Duodenal mucosa (tissue), 2 donors: ENCODE measurements around the gene TMEM54.
A peak's percentile ranks its signal among the peaks of the same experiment; 100 is the strongest.

Source experiments
- H3K27ac ChIP-seq: one replicate; pipeline ENCODE4 v1.7.0; 2013; ENCODE audit warnings: low read depth, low read length
- H3K27me3 ChIP-seq, 2 donors: one replicate each; pipeline ENCODE4 v1.7.0; 2013; ENCODE audit warnings: low read length in 2 of 2, control low read depth in 1 of 2; ENCODE audit not compliant: insufficient read depth in 2 of 2, control insufficient read depth in 1 of 2
- H3K36me3 ChIP-seq, 2 donors: one replicate each; pipeline ENCODE4 v1.7.0; 2013; ENCODE audit warnings: low read length in 2 of 2, control low read depth in 1 of 2; ENCODE audit not compliant: insufficient read depth in 2 of 2, control insufficient read depth in 1 of 2
- H3K4me1 ChIP-seq, 2 donors: one replicate each; pipeline ENCODE4 v1.7.0; 2013; ENCODE audit warnings: low read length in 2 of 2, control low read depth in 1 of 2; ENCODE audit not compliant: insufficient read depth in 2 of 2, control insufficient read depth in 1 of 2
- H3K4me3 ChIP-seq, 2 donors: one replicate each; pipeline ENCODE4 v1.7.0; 2013; ENCODE audit warnings: low read length in 2 of 2, low read depth in 1 of 2
- H3K9ac ChIP-seq, 2 donors: one replicate each; pipeline ENCODE4 v1.7.0; 2013; ENCODE audit warnings: low read length in 2 of 2, low read depth in 1 of 2
- H3K9me3 ChIP-seq, 2 donors: one replicate each; pipeline ENCODE4 v1.7.0; 2013; ENCODE audit warnings: low read length in 2 of 2, control low read depth in 1 of 2; ENCODE audit not compliant: control insufficient read depth in 1 of 2

The TMEM54 gene

DNA sequence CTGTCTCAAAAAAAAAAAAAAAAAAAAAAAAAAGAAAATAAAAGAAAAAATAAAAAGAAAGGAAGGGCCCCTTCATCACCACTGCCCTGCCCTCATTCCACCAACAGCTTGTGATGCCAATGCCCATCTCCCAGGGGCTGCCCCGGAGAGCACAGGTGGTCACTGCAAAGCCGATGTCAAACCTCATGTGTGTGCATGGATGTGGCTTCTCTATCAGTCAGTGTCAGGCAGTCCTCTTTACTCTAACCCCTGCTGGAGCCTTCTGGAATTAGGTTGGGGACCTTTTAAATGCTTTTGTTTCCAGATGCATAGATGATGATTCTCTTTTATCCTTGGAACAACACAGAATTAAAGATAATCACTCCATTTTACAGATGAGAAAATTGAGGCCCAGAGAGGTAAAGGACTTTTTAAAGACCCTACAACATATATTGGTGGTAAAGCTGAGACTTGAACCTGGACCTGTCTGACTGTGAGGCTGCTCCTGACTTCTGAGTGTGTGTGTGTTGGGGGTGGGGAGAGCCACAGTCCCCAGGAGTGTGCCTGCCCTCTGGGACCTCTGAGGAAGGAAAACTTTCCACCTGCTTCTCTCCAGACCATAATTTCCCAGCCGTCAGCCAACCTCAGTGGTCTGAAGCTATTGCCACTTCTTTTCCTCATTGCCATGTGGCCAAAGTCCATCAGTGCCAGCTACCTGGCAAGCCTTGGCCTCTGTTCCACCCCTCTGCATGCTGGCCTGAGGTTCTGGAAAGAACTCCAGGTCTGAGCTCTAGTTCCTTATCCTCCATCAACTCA lies 3.0 kb upstream of the TMEM54 start:
- Histone ChIP-seq H3K36me3 (no peaks in the 10 kb centered on the region), H3K27ac (peak overlapping the region; percentile 64), H3K27me3 (no peaks in the 10 kb centered on the region), H3K4me1 (peaks cover 28 to 33% of the 10 kb centered on the region in 2 donors), H3K9me3 (no peaks in the 10 kb centered on the region), H3K4me3 (peak overlapping the region in 1 of 2 donors; percentile 49), H3K9ac (peak overlapping the region; percentile 4 to 39)

DNA sequence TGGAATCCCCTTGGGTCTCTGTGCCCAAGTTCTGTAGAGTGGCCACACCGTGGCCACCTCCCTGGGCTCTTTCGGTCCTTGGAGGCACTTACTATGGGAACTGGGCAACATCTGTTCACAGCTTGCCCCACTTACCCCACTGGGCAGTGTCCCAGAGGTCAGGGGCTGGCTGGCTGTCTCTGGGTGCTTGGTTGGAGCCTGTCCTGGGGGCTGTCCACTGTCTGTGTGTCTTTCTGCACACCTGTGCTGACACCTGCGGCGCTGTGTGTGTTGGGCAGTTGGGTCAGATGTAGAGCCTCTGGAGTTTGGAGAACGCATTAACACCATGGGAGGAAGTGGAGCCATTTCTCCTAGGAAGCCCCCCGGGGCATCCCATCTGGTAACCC lies 1.3 kb upstream of the TMEM54 start:
- Histone ChIP-seq H3K27ac (no peak overlapping the region), H3K27me3 (no peaks in the 10 kb centered on the region)

DNA sequence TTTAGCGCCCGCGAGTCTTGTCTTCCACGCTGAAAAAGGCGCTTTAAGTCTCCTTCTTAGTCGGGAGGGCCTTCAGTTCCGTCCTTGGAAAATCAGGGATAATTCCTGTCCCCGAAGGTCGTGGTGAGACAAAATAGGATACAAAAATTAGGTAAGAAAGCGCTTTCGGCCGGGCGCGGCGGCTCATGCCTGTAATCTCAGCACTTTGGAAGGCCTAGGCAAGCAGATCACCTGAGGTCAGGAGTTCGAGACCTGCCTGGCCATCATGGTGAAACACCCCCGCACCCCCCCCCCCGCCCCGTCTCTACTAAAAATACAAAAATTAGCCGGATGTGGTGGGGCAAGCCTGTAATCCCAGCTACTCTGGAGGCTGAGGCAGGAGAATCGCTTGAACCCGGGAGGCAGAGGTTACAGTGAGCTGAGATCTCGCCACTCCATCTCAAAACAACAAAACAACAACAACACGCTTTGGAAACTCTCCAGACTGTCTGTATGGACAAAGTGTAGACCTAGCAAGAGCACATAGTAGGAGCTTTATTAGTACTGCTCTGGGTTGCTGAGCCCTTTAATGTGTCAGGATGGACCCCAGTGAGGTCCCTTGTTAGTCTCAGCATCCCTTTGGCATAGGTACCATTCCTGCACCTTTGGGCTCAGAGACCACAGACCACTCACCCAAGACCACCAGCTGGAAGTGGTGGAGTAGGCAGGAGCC lies 790 bp upstream of the TMEM54 start:
- Histone ChIP-seq H3K4me3 (peak overlapping the region; percentile 75 to 86), H3K9ac (peak overlapping the region; percentile 90), H3K36me3 (peaks cover 11 to 16% of the 10 kb centered on the region in 2 donors), H3K27ac (peak overlapping the region; percentile 75), H3K27me3 (no peaks in the 10 kb centered on the region), H3K4me1 (peaks cover 20 to 27% of the 10 kb centered on the region in 2 donors), H3K9me3 (no peaks in the 10 kb centered on the region)

More for the DNA sequence above, 1.3 kb upstream of the TMEM54 start:
- peaks cover 11 to 14% of the 10 kb centered on the region in 2 donors for H3K36me3 ChIP-seq
- H3K4me3 ChIP-seq = no peak overlapping the region
- H3K9me3 ChIP-seq = no peaks in the 10 kb centered on the region
- H3K4me1 ChIP-seq = peaks cover 23 to 29% of the 10 kb centered on the region in 2 donors
- H3K9ac ChIP-seq = peak overlapping the region in 1 of 2 donors; percentile 6

DNA sequence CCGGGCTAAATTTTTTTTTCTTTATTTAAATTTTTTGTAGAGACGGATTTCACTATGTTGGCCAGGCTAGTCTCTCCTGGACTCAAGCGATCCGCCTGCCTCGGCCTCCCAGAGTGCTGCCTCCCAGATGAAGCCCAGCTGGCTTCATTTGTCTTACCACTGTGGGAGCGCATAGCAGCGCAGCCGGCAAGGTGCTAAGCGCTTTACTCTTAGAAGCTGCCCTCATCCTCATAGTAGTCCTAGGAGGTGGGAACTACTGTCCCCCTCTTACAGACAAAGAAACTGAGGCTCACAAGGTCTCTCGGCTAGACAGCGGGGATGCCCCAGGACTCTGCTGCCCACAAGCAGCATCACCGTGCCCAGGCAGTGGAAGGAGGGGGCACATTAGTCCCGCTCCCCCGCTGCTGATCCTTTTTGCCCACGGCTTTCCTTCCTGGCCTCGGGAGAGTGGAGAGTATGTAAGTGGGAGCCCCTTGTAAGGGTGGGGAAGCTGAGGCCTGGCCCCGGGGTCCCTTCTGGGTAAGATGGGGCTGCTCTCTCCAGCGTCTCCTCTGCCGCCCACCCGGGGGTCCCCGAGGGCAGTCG lies 726 bp downstream of the TMEM54 start:
- Histone ChIP-seq H3K27ac (peak overlapping the region; percentile 30), H3K27me3 (no peaks in the 10 kb centered on the region), H3K4me1 (peaks cover 9 to 22% of the 10 kb centered on the region in 2 donors), H3K36me3 (peaks cover 11 to 30% of the 10 kb centered on the region in 2 donors), H3K4me3 (peak overlapping the region; percentile 84 to 85), H3K9me3 (no peaks in the 10 kb centered on the region), H3K9ac (peak overlapping the region; percentile 90 to 95)

DNA sequence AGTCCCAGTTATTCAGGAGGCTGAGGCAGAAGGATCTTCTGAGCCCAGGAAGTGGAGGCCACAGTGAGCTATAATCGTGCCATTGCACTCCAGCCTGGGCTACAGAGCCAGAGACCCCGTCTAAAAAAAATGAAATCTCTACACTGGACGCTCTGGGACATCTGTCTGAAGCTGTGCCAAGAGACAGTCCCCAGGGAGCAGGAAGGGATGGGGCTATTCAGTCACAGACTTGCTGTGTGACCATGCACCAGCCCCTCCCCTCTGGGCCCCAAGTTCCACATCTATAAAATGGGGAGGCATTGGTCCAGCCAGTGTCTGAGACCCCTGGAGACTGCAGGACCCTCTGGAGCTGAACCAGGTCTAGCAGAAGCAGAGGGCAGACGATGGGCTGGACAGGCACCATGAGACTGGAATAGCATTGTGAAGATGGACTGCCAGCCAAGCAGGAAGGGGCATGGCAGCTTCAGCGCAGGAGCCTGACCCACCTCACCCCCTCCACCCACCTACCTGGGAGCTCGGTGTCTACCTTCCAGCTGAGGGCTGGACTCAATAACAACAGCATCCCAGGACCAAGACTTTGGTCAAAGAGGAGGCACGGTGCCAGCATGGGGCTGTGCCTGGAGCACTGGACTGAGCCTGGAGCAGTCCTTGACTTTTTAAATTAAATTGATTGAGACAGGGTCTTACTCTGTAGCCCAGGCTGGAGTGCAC lies 1.4 kb downstream of the TMEM54 start:
- Histone ChIP-seq H3K36me3 (peaks cover 11 to 36% of the 10 kb centered on the region in 2 donors), H3K4me1 (peaks cover 3 to 20% of the 10 kb centered on the region in 2 donors), H3K4me3 (peak overlapping the region; percentile 84 to 85), H3K27ac (no peak overlapping the region), H3K27me3 (no peaks in the 10 kb centered on the region), H3K9me3 (no peaks in the 10 kb centered on the region), H3K9ac (peak overlapping the region in 1 of 2 donors; percentile 90)

DNA sequence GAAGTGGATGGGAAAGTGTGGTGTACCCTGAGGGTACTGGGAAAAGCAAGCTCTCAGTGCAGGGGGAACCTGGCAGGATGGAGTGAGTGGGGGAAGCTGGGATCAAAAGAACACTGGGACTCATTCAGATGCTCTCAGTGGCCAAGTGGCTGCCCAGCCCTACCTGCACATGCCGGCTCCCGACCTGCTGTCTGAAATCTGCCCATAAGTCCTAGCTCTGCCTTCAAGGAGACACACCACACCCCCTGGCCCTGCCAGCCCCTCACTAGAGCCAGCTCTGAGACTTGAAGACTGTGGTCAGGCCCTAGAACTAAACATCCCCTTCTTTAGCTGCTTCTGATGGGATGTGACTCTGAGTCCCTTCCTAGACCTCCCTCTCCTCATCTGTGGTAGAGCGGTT lies 2.2 kb downstream of the TMEM54 start:
- H3K9me3 ChIP-seq = no peaks in the 10 kb centered on the region
- no peak overlapping the region for H3K27ac ChIP-seq
- no peak overlapping the region for H3K9ac ChIP-seq
- no peaks in the 10 kb centered on the region for H3K27me3 ChIP-seq
- H3K4me3 ChIP-seq = no peak overlapping the region
- H3K4me1 ChIP-seq = peaks cover 0 to 16% of the 10 kb centered on the region in 2 donors
- peaks cover 11 to 36% of the 10 kb centered on the region in 2 donors for H3K36me3 ChIP-seq

DNA sequence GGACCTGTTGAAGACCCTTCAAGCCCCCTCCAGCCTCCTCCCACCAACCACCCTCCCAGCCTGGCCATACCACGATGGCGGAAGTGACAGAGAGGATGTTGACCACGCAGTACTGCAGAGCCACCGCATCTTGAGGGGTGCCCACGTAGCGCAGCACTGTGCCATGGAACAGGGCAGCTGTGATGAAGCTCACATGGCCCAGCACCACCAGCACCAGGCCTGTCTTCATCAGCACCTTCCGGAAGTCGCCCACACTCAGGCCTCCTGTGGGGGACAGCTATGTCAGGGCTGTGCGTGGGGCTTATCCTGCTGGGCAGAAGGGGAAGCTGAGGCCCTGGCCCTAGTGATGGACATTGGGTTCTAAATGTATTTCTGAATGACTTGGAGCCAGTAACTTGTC lies 3.1 kb downstream of the TMEM54 start:
- Histone ChIP-seq H3K9me3 (no peaks in the 10 kb centered on the region), H3K4me3 (no peak overlapping the region), H3K36me3 (peaks cover 11 to 36% of the 10 kb centered on the region in 2 donors), H3K9ac (no peak overlapping the region), H3K27me3 (no peaks in the 10 kb centered on the region), H3K27ac (no peak overlapping the region), H3K4me1 (peaks cover 5 to 11% of the 10 kb centered on the region in 2 donors)

DNA sequence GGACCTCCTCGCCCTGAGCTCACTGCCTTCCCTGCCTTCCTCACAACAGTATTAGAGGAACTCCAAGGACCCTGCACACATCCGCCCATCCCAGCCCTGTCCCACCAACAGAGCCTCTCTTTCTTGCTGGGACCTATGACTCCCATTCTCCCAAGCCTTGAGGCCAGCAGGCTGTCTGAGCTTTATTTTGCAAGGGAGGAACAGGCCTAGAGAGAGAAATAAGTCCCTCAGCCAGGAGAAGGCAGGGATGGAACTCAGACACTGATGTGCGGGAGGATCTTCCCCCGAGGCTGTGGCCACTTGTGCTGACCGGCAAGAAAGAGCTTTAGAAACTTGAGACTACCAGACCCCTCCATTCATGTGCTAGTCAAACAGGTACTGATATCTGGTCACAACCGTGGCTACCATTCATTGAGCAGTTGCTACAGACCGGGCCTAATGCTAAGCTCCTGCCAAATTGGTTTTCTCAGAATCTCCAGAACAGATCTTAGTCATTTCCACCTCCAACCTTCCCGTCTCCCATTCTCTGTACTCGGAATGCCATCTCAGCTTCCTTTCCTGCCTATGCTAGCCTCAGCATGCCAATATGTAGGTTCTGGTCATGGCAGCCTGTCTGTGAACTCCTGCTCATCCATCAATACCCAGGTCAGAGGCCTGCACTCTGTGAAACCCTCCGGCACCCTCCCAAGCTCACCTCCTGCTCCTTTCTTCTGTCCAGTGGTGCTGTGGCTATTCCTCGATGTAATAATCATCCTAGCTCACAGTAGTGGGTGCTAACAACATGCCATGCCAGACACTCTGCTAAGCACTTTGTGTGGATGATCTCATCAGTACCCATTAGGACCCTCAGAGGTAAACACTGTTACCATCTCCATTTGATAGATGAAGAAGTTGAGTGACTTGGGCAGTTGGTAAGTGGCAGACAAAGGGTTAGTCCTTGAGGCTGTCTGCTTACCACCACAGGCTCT lies 3.8 kb downstream of the TMEM54 start:
- Histone ChIP-seq H3K9ac (no peak overlapping the region), H3K4me3 (no peak overlapping the region), H3K27me3 (peaks cover 0 to 4% of the 10 kb centered on the region in 2 donors)

DNA sequence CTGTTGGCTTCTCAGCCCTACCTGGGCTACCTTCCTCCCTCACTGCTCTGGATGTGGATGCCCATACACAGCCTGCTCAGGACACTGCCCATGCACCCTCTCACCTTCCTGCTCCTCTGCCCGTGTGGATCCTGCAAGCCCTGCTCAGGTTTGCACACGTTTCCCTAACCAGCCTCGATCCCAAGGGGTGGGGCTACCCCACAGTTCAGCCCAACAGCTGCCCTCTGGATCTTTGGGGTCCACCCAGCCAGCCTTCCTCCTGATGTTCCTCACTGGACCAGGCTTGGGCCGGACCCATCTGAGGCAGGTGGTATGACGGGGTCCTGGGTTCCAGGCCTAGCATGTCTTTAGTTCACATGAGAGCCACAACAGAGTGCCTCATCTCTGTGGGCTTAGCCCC lies 4.7 kb downstream of the TMEM54 start:
- H3K9me3 ChIP-seq = no peaks in the 10 kb centered on the region
- H3K9ac ChIP-seq = no peak overlapping the region
- no peak overlapping the region for H3K4me3 ChIP-seq
- H3K4me1 ChIP-seq = peaks cover 5 to 11% of the 10 kb centered on the region in 2 donors
- no peak overlapping the region for H3K27ac ChIP-seq
- H3K27me3 ChIP-seq = peaks cover 6 to 8% of the 10 kb centered on the region in 2 donors
- peaks cover 11 to 36% of the 10 kb centered on the region in 2 donors for H3K36me3 ChIP-seq

More for the DNA sequence above, 3.8 kb downstream of the TMEM54 start:
- no peaks in the 10 kb centered on the region for H3K9me3 ChIP-seq
- H3K4me1 ChIP-seq = peaks cover 5 to 13% of the 10 kb centered on the region in 2 donors
- H3K36me3 ChIP-seq = peaks cover 11 to 36% of the 10 kb centered on the region in 2 donors
- no peak overlapping the region for H3K27ac ChIP-seq
